HG03135 (cell line): ENCODE data around the gene HS3ST3B1.
A peak's percentile ranks its signal among the peaks of the same experiment; 100 is the strongest.

Experiments used
- ATAC-seq: cut with Tn5 transposase; IDR thresholded peaks from one replicate; pipeline ENCODE4 v1.9.1; 2021; ENCODE audit warnings: mild to moderate bottlenecking, moderate library complexity; ENCODE audit not compliant: unreplicated experiment

HS3ST3B1 gene

GRCh38 chr17:14302431-14303099 is 1.7 kb downstream of the HS3ST3B1 start:
- peak; percentile 58 for ATAC-seq

GRCh38 chr17:14303343-14304221 is 2.7 kb downstream of the HS3ST3B1 start:
- ATAC-seq = no peak

GRCh38 chr17:14304222-14304772 is 3.4 kb downstream of the HS3ST3B1 start:
- no peak for ATAC-seq

GRCh38 chr17:14304773-14305517 is 4.1 kb downstream of the HS3ST3B1 start:
- ATAC-seq = no peak

- ATAC-seq = no peak
Measured at GRCh38 chr17:14305785-14306496, 5.1 kb downstream of the HS3ST3B1 start.

- ATAC-seq = no peak
Measured at GRCh38 chr17:14306596-14306995, 5.7 kb downstream of the HS3ST3B1 start.

GRCh38 chr17:14307560-14308024 is 6.7 kb downstream of the HS3ST3B1 start:
- ATAC-seq = no peak

- ATAC-seq = no peak
Measured at GRCh38 chr17:14308636-14308964, 7.7 kb downstream of the HS3ST3B1 start.

- peak; percentile 67 for ATAC-seq
Measured at GRCh38 chr17:14308965-14309879, 8.3 kb downstream of the HS3ST3B1 start.

GRCh38 chr17:14310101-14310500 is 9.2 kb downstream of the HS3ST3B1 start:
- ATAC-seq = no peak

GRCh38 chr17:14310605-14311004 is 9.7 kb downstream of the HS3ST3B1 start:
- no peak for ATAC-seq

- no peak for ATAC-seq
Measured at GRCh38 chr17:14311186-14311705, 10.4 kb downstream of the HS3ST3B1 start.

- ATAC-seq = no peak
Measured at GRCh38 chr17:14311981-14312380, 11.1 kb downstream of the HS3ST3B1 start.

- ATAC-seq = no peak
Measured at GRCh38 chr17:14312522-14312921, 11.6 kb downstream of the HS3ST3B1 start.

GRCh38 chr17:14316126-14316832 is 15.4 kb downstream of the HS3ST3B1 start:
- no peak for ATAC-seq

- ATAC-seq = no peak
Measured at GRCh38 chr17:14317383-14317782, 16.5 kb downstream of the HS3ST3B1 start.

GRCh38 chr17:14318109-14318917 is 17.4 kb downstream of the HS3ST3B1 start:
- no peak for ATAC-seq

- no peak for ATAC-seq
Measured at GRCh38 chr17:14318918-14319205, 18.0 kb downstream of the HS3ST3B1 start.
